Testis (tissue), 2 donors: ENCODE measurements around the gene GNL3.

Source experiments
- CTCF ChIP-seq, 3 experiments: fragments of 450-650 bp in 2 of 3; fragments of 200-600 bp in 1 of 3; sonication (generic) in 1 of 3; IDR thresholded peaks; one replicate each; pipeline ENCODE4 v1.5.1; 2016 to 2019; ENCODE audit warnings: antibody characterized with exemption in 3 of 3, mild to moderate bottlenecking in 2 of 3, moderate library complexity in 1 of 3
- POLR2A ChIP-seq: fragments of 450-650 bp; IDR thresholded peaks from one replicate; pipeline ENCODE4 v1.6.1; 2017; ENCODE audit warnings: antibody characterized with exemption, mild to moderate bottlenecking, moderate library complexity

GRCh38 chr3:52705438-52705687 is 19.5 kb downstream of the GNL3 start:
- TF ChIP-seq CTCF (IDR thresholded peaks at IDR 0.05), result no peak
- TF ChIP-seq POLR2A, result no peak
